HG02610 (cell line): ENCODE results near the gene EFCAB10.

ENCODE experiments used
- ATAC-seq: cut with Tn5 transposase; IDR thresholded peaks from one replicate; pipeline ENCODE4 v1.9.1; 2021; ENCODE audit warnings: mild to moderate bottlenecking, moderate library complexity; ENCODE audit not compliant: unreplicated experiment

Gene EFCAB10, protein sequence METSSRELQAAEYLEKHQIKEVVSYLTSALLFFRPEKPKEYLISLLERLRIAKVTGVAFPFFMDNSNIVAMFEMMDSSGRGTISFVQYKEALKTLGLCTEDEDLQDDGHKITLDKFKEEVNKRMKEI

GRCh38 chr7:105581066-105581811 is at the start of gene EFCAB10:
EFCAB10 (minus strand) TSS chr7:105581493; CDS start chr7:105581463, 30 bp downstream.
- peak; percentile 79 for ATAC-seq

DNA sequence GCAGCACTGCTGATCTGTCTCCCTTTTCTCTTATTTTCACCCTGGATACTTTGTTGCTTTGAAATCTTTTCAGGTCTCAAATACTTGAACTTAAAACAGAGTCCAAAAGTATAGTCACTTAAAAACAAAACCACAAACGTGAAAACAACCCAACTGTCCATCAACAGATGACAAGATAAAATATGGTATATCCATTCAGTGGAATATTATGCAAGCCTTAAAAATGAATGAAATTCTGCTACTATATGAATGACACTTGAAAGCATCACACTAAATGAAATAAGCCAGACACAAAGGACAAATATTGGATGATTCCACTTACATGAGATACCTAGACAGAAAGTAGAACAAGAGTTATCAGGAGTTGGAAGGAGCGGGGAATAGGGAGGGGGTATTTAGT is 44.7 kb upstream of the EFCAB10 start:
- no peak for ATAC-seq

- ATAC-seq = no peak
Measured at GRCh38 chr7:105623906-105624305, 42.6 kb upstream of the EFCAB10 start.

DNA sequence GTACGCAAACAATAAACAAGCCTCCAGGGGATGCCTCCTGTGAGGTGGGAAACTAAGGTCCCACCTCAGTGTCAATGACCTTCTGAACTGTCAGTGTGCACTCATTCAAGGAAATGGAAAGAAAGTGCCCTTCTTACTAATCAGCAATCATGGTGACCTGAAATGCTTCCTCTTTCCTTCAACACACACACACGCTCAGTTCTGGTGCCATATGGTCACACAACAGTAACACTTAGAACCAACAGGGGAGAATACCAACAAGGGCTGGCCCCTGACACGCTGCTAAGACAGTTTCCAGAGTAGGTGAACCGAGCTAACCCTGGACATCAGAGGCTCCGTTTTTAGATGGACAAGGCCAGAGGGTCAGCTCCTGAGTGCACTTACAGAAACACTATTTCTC is 42.1 kb upstream of the EFCAB10 start:
- ATAC-seq = no peak

- ATAC-seq = no peak
Measured at GRCh38 chr7:105622106-105622731, 40.9 kb upstream of the EFCAB10 start.

DNA sequence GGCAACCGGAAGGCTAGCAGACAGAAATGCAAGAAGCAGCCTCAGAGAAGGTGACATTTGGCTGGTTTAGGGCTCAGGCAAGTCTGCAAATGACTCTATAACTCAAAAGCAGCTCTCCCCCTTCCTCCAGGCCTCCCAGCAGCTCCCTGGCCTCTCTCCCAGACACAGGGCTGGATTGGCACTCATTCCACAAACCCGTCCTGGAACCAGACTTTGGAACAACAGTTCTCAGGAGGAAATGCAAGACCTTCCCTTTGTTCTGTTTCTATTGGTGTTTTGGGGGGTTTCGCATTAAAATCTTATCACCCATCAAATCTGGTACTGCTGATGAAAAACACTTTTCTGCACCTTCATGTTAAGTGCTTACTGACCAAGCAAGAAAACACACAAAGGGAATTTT is 40.3 kb upstream of the EFCAB10 start:
- ATAC-seq = no peak

DNA sequence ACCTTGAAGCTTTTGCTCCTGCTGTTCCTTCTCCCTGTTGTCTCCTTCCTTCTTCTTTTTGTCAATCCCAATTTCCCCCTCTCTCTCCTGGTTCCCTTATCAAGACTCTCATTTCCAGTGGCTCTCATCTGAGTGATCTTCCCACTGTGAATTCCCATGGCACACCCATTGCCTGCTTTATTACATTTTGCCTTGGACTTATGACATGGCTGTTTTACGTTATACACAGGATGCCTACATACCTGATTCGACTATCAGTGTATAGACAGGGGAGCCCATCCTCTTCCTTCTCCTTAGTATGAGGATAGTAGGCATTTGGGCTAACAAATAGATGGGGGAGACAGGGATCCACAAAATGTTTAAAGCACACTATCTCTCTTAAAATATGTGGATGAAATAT is 39.9 kb upstream of the EFCAB10 start:
- no peak for ATAC-seq

DNA sequence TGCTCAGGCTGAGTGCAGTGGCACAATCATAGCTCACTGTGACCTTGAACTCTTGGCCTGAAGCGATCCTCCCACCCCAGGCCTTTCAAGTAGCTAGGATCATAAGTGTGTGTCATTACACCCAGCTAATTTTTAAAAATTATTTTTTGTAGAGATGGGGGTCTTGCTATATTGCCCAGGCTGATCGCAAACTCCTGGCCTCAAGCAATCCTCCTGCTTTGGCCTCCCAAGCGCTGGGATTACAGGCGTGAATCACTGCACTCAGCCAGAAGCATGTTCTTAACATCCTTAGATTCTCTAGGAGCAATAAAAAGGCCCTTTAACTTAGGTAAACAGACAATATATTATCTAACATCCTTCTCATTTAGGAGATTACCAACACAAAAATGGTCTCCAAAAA is 38.3 kb upstream of the EFCAB10 start:
- no peak for ATAC-seq

- no peak for ATAC-seq
Measured at GRCh38 chr7:105618016-105618296, 36.7 kb upstream of the EFCAB10 start.

DNA sequence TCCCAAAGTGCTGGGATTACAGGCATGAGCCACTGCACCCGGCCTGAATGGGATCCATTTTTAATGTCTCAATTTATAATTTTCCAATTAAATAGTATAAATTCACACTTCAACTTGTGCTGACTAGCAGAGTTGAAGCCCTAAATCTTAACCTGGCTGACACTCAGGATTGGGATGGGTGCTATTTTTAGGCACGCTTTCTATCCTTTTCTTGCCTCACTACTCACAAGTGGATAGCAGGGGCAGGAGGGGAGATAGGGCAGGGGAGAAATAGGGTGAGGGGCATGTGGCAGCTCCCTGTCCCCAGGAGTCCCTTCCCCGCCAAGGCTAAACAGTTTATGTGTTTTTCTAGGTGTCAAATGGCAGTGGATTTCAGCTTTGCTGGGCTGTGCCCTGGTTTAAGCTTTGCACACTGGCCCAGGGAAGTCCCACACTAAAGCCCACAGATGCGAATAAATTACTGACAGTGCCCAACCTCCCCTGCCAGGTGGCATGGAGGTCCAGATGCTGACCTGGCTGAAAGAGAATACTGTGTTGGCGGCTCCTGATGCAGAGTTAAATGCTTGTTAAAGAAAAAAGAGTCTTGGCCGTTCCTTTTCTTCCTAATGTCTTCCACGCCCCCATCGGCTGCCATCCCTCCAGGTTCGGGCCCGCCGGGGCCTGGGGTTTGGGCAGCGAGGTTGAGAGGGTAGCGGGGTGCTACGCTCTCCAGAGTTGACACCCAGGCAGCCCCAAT is 36.2 kb upstream of the EFCAB10 start:
- no peak for ATAC-seq

DNA sequence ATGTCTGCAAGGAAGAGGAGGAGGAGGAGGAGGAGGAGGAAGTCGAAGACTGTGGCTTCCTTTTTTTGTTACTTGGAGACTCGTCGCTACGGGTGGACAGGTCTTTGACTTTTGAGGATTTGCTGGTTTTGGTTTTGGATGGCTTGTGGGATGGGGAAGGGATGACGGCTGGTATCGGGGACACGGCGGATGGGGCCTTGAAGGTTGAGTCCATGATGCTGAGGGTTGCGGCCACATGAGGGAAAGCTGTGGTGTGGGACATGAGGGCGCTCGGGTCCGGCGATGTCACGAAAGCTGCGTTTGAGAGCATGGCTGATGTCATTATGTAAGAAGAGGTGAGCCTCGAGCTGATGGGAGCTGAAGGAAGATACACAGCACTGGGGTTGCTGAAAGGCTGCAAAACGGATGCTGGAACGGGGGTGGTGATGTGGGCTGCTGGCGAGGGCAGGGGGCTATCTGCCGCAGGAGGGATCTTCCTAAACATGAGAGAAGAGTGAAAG is 33.1 kb upstream of the EFCAB10 start:
- no peak for ATAC-seq

DNA sequence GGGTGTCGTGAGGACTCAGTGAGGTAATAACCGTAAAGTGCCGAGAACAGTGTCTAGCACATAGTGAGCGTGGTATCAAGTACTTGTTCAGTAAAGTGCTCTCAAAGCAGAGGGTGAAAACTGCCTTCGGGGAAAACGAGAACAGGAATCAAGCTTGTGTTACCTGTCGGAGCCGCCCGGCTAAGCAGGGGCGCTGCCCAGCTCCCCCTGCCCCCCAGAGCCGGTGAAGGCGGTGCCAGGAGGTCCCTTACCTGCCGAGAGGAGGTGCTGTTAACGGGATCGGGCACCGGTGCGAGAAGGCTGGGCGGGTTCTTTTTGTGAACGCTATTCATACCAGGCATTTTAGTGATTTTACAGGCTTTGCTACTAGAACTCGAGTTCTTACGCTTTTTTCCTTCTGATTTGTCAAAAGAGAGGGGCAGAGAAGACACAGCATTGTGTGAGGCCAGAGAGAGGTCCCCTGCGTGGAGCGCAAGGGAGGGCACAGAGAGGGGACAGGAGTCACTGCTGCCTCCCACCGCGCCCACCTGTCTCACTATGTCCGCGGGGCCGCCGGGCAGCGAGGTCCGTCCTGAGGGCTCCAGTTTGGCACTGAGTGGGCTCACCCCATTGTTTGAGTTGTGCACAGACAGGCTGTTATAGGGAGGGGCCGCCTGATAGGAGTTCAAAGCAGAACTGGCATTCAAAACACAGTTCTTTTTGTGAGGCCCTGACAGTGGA is 32.5 kb upstream of the EFCAB10 start:
- no peak for ATAC-seq

DNA sequence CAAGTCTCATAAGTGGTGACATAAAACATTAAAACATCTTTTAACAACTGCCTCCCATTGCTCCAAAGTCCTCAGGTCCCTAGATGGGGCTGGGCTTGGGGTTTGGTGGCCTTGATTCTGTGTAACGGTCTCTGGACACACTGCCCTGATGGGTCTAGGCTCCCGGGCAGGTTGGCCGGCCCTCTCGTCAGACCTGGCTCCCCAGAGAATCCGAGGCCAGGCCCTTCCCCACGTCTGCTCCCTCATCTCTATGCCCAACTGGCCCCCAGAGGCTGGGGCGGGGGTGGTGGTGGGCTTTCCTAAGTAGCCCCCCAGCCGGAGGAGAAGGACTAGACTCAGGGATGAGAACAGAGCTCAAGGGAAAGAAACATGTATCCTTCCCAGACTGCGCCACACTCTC is 31.5 kb upstream of the EFCAB10 start:
- no peak for ATAC-seq

DNA sequence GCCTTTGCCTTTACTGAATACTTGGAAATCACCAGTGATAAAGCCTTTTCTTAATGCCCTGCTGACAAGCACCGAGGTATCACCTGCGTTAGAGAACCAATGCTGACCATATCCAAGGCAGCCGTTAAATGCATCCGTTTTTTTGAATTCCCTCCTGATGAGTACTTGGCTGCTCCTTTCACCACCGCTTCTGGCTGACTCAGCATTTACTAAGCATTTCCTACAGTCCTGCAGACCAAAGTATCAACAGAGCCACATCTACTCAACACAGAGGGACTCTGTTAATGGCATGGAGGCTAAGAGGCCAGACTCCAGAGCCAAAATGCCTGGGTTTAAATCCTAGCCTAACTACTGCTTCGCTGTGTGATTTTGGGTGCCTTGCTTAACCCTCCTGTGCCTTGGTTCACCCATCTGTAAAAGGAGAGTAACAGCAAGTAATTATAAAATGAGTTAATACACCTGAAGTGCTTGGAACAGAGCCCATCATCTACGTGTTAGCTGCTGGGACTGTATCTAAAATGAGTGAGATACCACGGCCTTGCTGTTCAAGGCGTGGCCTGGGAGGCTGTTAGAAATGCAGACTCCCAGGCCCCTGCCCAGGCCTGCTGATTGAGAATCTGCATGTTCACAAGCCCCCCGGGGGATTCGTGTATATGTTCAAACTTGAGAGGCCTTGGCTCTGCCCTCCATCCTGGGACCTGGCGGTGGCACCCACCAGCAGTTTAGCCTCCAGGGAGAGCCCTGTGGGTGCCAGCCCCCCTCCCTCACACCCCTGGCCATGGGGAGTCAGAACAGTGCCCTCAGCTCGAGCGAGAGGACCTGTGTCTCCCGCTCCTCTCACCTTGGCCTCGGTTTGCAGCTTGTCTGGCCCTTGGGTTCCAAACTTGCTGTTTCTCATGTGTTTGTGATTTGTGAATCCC is 30.8 kb upstream of the EFCAB10 start:
- no peak for ATAC-seq

GRCh38 chr7:105610165-105610930 is 29.1 kb upstream of the EFCAB10 start:
- no peak for ATAC-seq

DNA sequence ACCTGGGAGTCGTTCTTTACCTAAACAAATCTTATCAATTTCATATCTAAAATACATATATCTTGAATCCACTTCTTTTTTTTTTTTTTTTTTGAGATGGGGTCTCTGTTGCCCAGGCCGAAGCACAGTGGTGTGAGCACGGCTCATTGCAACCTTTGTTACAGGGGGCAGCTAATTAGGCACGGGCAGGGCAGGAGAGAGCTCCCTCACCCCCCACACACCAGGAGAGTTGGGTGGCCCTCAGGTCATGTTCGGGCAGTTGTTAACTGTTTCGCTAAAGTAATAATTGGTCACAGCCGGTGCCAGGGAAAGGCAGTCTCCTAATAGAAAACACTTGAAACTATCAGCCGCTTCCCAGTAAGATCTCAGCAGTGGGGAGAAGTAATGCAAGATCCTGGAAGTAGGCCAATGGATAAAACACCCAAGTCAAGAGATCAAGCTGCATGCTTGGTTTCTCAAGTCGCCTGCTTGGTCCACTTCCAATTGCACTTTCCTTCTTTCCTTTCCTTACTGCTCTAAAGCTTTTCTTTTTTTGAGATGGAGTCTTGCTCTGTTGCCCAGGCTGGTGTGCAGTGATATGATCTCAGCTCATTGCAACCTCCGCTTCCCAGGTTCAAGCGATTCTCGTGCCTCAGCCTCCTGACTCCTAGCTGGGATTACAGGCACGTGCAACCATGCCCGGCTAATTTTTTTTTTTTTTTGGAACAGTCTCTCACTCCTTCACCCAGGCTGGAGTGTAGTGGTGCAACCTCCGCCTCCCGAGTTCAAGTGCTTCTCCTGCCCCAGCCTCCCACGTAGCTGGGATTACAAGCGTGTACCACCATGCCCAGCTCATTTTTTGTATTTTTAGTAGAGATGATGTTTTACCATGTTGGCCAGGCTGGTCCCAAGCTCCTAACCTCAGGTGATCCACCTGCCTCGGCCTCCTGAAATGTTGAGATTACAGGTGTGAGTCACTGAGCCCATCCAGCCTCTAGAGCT is 21.3 kb upstream of the EFCAB10 start:
- no peak for ATAC-seq

- no peak for ATAC-seq
Measured at GRCh38 chr7:105600720-105601550, 19.6 kb upstream of the EFCAB10 start.
